Measurements from ENCODE around the gene PLCB1.

GRCh38 chr20:8509809-8510208, 377.7 kb downstream of the PLCB1 start:
- TF ChIP-seq, protein P1, sequence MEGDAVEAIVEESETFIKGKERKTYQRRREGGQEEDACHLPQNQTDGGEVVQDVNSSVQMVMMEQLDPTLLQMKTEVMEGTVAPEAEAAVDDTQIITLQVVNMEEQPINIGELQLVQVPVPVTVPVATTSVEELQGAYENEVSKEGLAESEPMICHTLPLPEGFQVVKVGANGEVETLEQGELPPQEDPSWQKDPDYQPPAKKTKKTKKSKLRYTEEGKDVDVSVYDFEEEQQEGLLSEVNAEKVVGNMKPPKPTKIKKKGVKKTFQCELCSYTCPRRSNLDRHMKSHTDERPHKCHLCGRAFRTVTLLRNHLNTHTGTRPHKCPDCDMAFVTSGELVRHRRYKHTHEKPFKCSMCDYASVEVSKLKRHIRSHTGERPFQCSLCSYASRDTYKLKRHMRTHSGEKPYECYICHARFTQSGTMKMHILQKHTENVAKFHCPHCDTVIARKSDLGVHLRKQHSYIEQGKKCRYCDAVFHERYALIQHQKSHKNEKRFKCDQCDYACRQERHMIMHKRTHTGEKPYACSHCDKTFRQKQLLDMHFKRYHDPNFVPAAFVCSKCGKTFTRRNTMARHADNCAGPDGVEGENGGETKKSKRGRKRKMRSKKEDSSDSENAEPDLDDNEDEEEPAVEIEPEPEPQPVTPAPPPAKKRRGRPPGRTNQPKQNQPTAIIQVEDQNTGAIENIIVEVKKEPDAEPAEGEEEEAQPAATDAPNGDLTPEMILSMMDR (conservative IDR thresholded peaks at IDR 0.05 in 1 of 2, IDR thresholded peaks at IDR 0.05 in 1 of 2; ENCODE audit: low read depth in 1 of 2, low read length in 2 of 2), result no peak
- TF ChIP-seq EZH2 (IDR thresholded peaks at IDR 0.05; ENCODE audit: low read length, missing control alignments), result no peak
